ENCODE measurements around the gene PALLD.

PALLD gene

GRCh38 chr4:168586926-168587325, 90.1 kb downstream of the PALLD start:
- ChIA-PET POLR2A (interaction anchor here (1.2 kb wide), 1 partner anchor 44 kb away, joined by 3 read pairs; no protein-coding TSS in a partner anchor), CTCF (interaction anchor here (0.6 to 3.4 kb wide), 11 partner anchors 16 to 332 kb away, joined by 3 to 24 read pairs (median 3); no protein-coding TSS in a partner anchor)
- H3K27ac ChIP-seq (ENCODE audit: extremely low read depth, low read depth, low read length), result no peak overlapping the region
- no peak overlapping the region for H3K4me3 ChIP-seq (ENCODE audit: low read depth, low read length)
- no peaks in the 10 kb centered on the region for H3K9me3 ChIP-seq (ENCODE audit: control insufficient read depth, insufficient read depth, low read depth, low read length)
- no peaks in the 10 kb centered on the region for H3K36me3 ChIP-seq (ENCODE audit: control insufficient read depth in 2 of 2, insufficient read depth in 1 of 2, low read length in 2 of 2)
- TF ChIP-seq ZBTB21 (tag by site-specific recombination; IDR thresholded peaks at IDR 0.05), result no peak
- peak; percentile 47 for TF ChIP-seq PRDM10 (tag by site-specific recombination; IDR thresholded peaks at IDR 0.05)
- peaks cover 4% of the 10 kb centered on the region; the same call in 1 of the 2 replicates for H3K4me1 ChIP-seq (ENCODE audit: control insufficient read depth, insufficient read depth, low read length)

- CTCF ChIA-PET, result interaction anchor here (0.6 to 3.4 kb wide), 7 partner anchors 17 to 331 kb away, joined by 3 to 24 read pairs (median 3); no protein-coding TSS in a partner anchor
- H3K4me1 ChIP-seq (ENCODE audit: control insufficient read depth, insufficient read depth, low read length), result peaks cover 4% of the 10 kb centered on the region; the same call in 1 of the 2 replicates
- POLR2A ChIA-PET, result interaction anchor here (0.6 to 1.2 kb wide), 2 partner anchors 44 to 244 kb away, joined by 3 to 5 read pairs; no protein-coding TSS in a partner anchor
- H3K9me3 ChIP-seq (ENCODE audit: control insufficient read depth, insufficient read depth, low read depth, low read length), result no peaks in the 10 kb centered on the region
- no peak for TF ChIP-seq ZIC2 (tag by site-specific recombination; IDR thresholded peaks at IDR 0.05)
- TF ChIP-seq ZNF449 (tag by site-specific recombination; IDR thresholded peaks at IDR 0.05), result no peak
- TF ChIP-seq PRDM10 (tag by site-specific recombination; IDR thresholded peaks at IDR 0.05), result no peak
- no peak for TF ChIP-seq BCL11A (tag by site-specific recombination; IDR thresholded peaks at IDR 0.05; ENCODE audit: low read depth)
- no peak for TF ChIP-seq ZNF548 (tag by site-specific recombination; IDR thresholded peaks at IDR 0.05)
- TF ChIP-seq ZNF146 (tag by site-specific recombination; IDR thresholded peaks at IDR 0.05), result no peak
- TF ChIP-seq ZNF600 (tag by site-specific recombination; IDR thresholded peaks at IDR 0.05), result no peak
- no peak for TF ChIP-seq ZNF626 (tag by site-specific recombination; IDR thresholded peaks at IDR 0.05)
- H3K4me3 ChIP-seq (ENCODE audit: low read depth, low read length), result no peak overlapping the region
- no peak overlapping the region for H3K27ac ChIP-seq (ENCODE audit: extremely low read depth, low read depth, low read length)
- H3K36me3 ChIP-seq (ENCODE audit: control insufficient read depth in 2 of 2, insufficient read depth in 1 of 2, low read length in 2 of 2), result no peaks in the 10 kb centered on the region
Observed at GRCh38 chr4:168587411-168588125, 90.7 kb downstream of the PALLD start.

All from HEK293 (cell line).